Vagina (tissue), 2 donors: ENCODE measurements around the gene GOLGA6L2. TPM values are rescaled to one million over a fixed set of nuclear protein-coding genes. Genes with fewer than 3 reads are reported as not detected.
"Not testable (repeated sequence)": the region's sequence is repeated elsewhere in the genome, so short reads cannot be mapped to it uniquely, and the experiment has no call there.

ENCODE experiments used
- DNase-seq, 2 donors: peaks; one replicate each; pipeline ENCODE4 v3.0.0-alpha.2; 2017; ENCODE audit errors: extremely low spot score in 2 of 2
- H3K27ac ChIP-seq: fragments of 200-600 bp; sonication (generic); one replicate; pipeline ENCODE4 v1.5.1; 2019
- H3K27me3 ChIP-seq: fragments of 200-600 bp; sonication (generic); one replicate; pipeline ENCODE4 v1.5.1; 2019
- H3K36me3 ChIP-seq, 2 donors: fragments of 200-600 bp; sonication (generic); one replicate each; pipeline ENCODE4 v1.5.1; 2017 to 2019
- H3K4me1 ChIP-seq: fragments of 200-600 bp; sonication (generic); one replicate; pipeline ENCODE4 v1.5.1; 2019
- H3K4me3 ChIP-seq, 2 donors: fragments of 200-600 bp; sonication (generic); 1 replicate in 1 of 2; 2 replicates in 1 of 2; pipeline ENCODE4 v1.5.1; 2016 to 2019
- H3K9me3 ChIP-seq: fragments of 200-600 bp; sonication (generic); one replicate; pipeline ENCODE4 v1.5.1; 2019
- CTCF ChIP-seq, 3 experiments: fragments of 450-650 bp in 2 of 3; fragments of 200-600 bp in 1 of 3; sonication (generic) in 1 of 3; IDR thresholded peaks; one replicate each; pipeline ENCODE4 v1.5.1; 2017 to 2019; ENCODE audit warnings: antibody characterized with exemption in 3 of 3, mild to moderate bottlenecking in 2 of 3, moderate library complexity in 2 of 3
- POLR2A ChIP-seq, 2 donors: fragments of 450-650 bp; IDR thresholded peaks; one replicate each; pipeline ENCODE4 v1.6.1; 2017; ENCODE audit warnings: antibody characterized with exemption in 2 of 2, mild to moderate bottlenecking in 2 of 2, moderate library complexity in 2 of 2
- POLR2AphosphoS5 ChIP-seq, 2 donors: sonication (generic); formaldehyde crosslinking; IDR thresholded peaks; one replicate each; pipeline ENCODE4 v1.9.0; 2017; ENCODE audit warnings: antibody characterized with exemption in 2 of 2, mild to moderate bottlenecking in 2 of 2, low read depth in 1 of 2; ENCODE audit not compliant: insufficient read depth in 1 of 2
- intact Hi-C: fragments of 100-400 bp; cut with DNase I; formaldehyde crosslinking; loops from one replicate; pipeline ENCODE4 v1.15.1; 2023
- total RNA-seq: library from RNA; depleted of rRNA; stranded (reverse); fragments of >200 nt; gene quantifications from one replicate; pipeline ENCODE4 v1.2.3, GENCODE V29; 2016

Gene GOLGA6L2
- total RNA-seq, 1 donor from 2014 or later = not detected

- H3K36me3 ChIP-seq = no peaks in the 10 kb centered on the region
- intact Hi-C loops = no loop called here
- H3K4me1 ChIP-seq = no peaks in the 10 kb centered on the region
- DNase-seq = no peak
- H3K4me3 ChIP-seq = no peak overlapping the region
- no peaks in the 10 kb centered on the region for H3K9me3 ChIP-seq
- H3K27ac ChIP-seq = no peak overlapping the region
- no peaks in the 10 kb centered on the region for H3K27me3 ChIP-seq
- TF ChIP-seq POLR2A (IDR thresholded peaks at IDR 0.05) (no peak), POLR2AphosphoS5 (IDR thresholded peaks at IDR 0.05; ENCODE audit: insufficient read depth in 1 of 2, low read depth in 1 of 2) (no peak), CTCF (IDR thresholded peaks at IDR 0.05) (no peak)
These were observed 30.4 kb downstream of the GOLGA6L2 start for GRCh38 chr15:23416349-23417276.

DNA sequence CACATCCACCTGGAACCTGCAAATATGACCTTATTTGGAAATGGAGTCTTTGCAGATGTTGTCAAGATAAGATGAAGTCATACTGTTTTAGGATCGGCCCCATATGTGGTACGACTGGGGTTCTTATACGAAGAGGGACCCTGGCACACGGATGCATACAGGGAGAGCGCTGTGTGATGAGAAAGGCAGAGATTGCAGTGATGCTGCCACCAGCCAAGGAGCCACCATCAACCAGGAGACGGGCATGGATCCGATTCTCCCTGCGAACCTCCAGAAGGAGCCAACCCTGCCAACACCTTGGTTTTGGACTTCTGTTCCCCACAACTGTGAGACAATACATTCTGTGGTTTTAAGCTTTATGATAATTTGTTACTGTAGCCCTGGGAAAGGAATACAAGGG, 31.2 kb downstream of the GOLGA6L2 start:
- H3K27ac ChIP-seq, H3K36me3 ChIP-seq, DNase-seq, H3K9me3 ChIP-seq, H3K4me3 ChIP-seq, H3K27me3 ChIP-seq, H3K4me1 ChIP-seq, intact Hi-C loops: not testable (repeated sequence)

- no peaks in the 10 kb centered on the region for H3K27me3 ChIP-seq
- H3K4me1 ChIP-seq = no peaks in the 10 kb centered on the region
- H3K27ac ChIP-seq = no peak overlapping the region
- TF ChIP-seq POLR2A (IDR thresholded peaks at IDR 0.05) = no peak
- TF ChIP-seq CTCF (IDR thresholded peaks at IDR 0.05) = no peak
- TF ChIP-seq POLR2AphosphoS5 (IDR thresholded peaks at IDR 0.05; ENCODE audit: insufficient read depth in 1 of 2, low read depth in 1 of 2) = no peak
- no peaks in the 10 kb centered on the region for H3K36me3 ChIP-seq
- intact Hi-C loops = no loop called here
- no peaks in the 10 kb centered on the region for H3K9me3 ChIP-seq
- H3K4me3 ChIP-seq = no peak overlapping the region
- no peak for DNase-seq
These were observed 31.6 kb downstream of the GOLGA6L2 start for GRCh38 chr15:23415321-23415865.

- H3K36me3 ChIP-seq, H3K4me1 ChIP-seq, H3K4me3 ChIP-seq, H3K27ac ChIP-seq, intact Hi-C loops, H3K9me3 ChIP-seq, DNase-seq, H3K27me3 ChIP-seq: not testable (repeated sequence)
These were observed 34.0 kb downstream of the GOLGA6L2 start for GRCh38 chr15:23412881-23413600.

DNA sequence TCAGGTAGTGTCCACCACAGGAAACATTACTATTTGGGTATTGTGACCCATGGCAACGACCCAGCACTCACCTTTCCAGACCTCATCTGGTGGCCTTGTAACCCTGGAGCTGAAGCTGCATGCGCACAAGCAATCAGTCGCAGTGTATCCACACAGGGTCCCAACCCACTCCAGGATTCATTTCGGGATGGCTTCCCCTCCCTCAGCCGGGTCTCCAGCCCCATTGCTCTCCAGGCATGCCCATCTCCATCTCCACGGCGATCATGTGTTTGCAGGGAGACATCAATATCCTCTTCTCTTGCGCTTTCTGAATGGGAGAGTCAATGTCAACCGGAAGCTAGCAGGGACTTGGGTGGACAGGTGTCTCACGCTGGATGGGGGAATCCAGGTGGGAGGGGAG, 35.2 kb downstream of the GOLGA6L2 start:
- Histone ChIP-seq H3K9me3 (no peaks in the 10 kb centered on the region), H3K27ac (no peak overlapping the region), H3K4me1 (no peaks in the 10 kb centered on the region), H3K27me3 (no peaks in the 10 kb centered on the region), H3K36me3 (no peaks in the 10 kb centered on the region), H3K4me3 (no peak overlapping the region)
- DNase-seq = no peak
- TF ChIP-seq POLR2AphosphoS5 (IDR thresholded peaks at IDR 0.05; ENCODE audit: insufficient read depth in 1 of 2, low read depth in 1 of 2) (no peak), CTCF (IDR thresholded peaks at IDR 0.05) (no peak), POLR2A (IDR thresholded peaks at IDR 0.05) (no peak)
- intact Hi-C loops = no loop called here
